GM18909 (cell line): Measurements from ENCODE around the gene FRAS1.
A peak's percentile ranks its signal among the peaks of the same experiment; 100 is the strongest.
"Not testable (repeated sequence)": the region's sequence is repeated elsewhere in the genome, so short reads cannot be mapped to it uniquely, and the experiment has no call there.

Experiments
- ATAC-seq: cut with Tn5 transposase; IDR thresholded peaks from one replicate; pipeline ENCODE4 v1.9.1; 2021; ENCODE audit warnings: mild to moderate bottlenecking; ENCODE audit not compliant: unreplicated experiment, poor library complexity

The FRAS1 gene

GRCh38 chr4:78527555-78527954, 470.4 kb downstream of the FRAS1 start:
- ATAC-seq, result no peak

DNA sequence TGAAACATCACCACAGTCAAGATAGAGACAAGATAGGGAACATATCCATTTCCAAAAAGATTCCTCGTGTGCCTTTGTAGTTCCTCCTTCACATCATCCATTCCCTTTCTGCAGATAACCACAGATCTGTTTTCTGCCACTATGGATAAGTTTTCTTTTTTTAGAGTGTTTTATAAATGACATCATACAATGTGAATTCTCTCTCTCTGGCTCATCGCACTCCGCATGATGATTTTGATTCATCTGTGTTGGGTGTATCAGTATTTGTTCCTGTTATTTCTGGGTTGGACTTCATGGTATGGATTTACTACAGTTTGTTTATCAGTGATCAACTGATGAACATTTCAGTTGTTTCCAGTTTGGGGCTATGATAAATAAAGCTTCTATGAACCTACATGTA, 471.2 kb downstream of the FRAS1 start:
- ATAC-seq, result no peak

GRCh38 chr4:78529569-78530209, 472.6 kb downstream of the FRAS1 start:
- ATAC-seq, result no peak

DNA sequence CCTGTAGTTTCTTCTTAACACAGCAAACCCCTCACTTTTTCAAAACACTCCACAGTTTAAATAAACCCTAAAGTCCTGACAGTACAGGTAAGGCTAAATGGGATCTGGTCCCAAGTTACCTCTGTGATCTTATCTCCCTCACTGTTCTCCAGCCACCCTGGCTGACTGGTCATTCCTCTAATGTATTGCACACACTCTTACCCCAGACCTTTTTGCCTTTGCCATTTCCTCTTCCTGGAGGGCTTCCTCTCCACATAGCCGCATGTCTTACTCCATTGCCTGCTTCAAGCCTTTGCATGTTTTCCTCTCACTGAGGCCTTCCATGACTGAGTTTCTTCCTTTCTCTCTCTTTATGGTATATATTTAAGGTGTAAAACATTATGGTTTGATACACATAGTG, 474.9 kb downstream of the FRAS1 start:
- no peak for ATAC-seq

DNA sequence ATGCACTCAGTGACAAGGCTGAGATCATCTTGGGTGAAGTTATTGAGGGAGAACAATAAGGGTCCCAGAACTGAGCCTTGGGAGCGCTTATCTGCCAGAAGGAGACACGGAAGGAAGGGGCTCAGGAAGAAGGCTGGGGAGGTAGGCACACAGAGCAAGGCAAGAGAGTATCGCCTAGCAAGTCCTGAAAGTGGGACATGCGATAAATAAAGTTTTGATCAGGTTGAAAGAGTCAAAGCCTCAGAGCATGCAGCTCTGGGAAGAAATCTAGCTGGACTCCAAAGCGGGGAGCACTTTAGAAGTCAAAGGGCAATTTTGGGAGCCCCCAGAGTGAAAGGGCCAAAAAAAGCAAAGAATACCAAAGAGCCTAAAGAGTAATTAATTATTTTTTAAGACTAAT, 476.7 kb downstream of the FRAS1 start:
- no peak for ATAC-seq

DNA sequence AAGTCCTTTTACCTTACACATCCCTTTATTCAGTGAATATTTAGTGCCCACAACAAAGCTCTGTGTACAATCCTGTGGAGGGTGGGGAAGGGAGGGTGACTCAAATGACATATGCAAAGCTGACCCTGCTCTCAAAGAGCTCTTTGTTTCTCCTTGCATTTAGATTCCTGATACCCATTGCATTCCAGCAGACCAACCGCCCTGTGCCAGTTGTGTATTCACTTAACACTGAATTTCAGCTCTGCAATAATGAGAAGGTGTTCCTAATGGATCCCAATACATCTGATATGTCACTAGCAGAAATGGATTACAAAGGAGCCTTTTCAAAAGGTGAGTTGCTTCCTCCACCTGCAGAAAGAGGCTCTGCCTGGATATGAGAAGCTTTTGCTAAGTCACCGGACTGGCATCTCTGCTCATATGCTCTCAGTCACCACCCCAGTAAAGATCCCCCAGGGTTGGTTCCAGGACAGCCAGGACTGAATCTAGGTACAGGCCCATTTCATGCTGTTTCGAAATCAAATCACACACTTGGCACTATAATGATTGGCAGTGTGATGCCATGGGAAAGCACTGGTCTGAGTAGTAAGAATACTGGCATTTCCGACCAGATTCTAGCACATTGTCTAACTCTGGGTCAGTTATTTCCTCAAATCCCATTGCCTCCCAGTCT, 477.3 kb downstream of the FRAS1 start:
- no peak for ATAC-seq

DNA sequence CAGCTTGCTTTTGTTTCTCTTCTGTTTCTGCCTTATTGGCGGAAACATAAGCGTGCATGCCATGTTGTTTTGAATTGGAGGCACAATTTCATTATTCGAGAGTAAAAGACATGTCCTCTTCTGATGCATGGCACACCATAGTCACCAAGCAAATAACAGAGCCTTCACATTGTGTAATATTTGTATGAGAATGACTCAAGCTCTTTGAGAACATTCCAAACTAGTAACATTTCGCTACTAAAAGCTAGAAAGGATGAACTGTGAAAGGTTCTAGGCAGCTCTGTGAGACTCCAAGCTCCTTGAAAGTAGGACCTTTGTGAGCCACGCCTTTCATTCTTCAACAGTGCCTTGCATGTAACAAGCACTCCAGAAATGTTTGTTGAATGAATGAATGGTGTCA, 485.2 kb downstream of the FRAS1 start:
- no peak for ATAC-seq

DNA sequence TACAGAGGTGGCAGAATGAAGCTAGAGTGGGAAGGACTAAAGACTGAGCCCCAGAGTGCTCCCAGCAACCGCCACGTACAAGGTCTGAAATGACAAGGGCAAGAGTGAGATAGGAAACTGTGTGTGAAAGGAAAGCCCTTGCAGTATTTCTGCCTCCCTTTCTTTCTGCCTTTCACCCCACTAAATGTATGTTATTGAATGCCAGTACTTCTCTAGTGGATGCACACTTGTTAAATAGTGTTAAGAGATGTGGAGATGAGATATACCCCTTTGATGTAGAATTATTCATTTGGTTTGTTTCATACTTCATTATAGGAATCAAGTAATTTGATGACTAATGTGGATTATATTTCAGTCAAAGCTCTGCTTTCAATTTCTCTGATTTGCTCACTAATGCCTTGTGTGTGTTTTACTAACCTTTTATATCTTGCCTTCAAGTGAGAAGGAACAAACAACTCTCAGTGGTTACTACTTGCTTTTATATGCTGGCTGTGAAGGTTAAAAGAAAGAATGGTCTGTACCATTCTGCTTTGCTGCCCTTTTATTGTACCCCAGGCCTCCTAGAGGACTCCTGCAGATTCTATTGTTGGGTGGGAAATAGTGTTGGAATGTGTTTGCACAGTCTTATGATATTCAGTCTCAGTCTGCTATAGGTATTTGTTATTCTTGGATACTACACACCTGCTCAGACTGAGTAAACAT, 486.5 kb downstream of the FRAS1 start:
- no peak for ATAC-seq

DNA sequence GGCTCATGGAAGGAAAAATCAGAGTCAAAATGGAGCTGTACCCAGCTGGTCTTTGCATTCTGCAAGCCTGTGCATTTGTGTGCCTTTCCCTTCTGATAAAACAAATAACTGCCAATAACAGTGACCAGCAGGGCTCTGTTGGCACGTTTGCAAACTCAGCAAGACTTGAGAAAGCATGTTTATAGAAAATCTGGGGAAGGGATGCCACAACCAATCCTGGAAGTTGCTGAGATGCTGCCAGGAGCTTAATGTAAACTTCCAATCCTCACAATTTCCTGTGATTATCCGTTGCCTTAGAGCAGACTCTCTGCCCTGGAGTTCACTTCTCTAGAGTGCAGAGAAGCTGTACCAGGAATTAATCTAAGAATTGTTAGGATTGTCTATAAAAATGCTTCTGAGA, 487.6 kb downstream of the FRAS1 start:
- no peak for ATAC-seq

DNA sequence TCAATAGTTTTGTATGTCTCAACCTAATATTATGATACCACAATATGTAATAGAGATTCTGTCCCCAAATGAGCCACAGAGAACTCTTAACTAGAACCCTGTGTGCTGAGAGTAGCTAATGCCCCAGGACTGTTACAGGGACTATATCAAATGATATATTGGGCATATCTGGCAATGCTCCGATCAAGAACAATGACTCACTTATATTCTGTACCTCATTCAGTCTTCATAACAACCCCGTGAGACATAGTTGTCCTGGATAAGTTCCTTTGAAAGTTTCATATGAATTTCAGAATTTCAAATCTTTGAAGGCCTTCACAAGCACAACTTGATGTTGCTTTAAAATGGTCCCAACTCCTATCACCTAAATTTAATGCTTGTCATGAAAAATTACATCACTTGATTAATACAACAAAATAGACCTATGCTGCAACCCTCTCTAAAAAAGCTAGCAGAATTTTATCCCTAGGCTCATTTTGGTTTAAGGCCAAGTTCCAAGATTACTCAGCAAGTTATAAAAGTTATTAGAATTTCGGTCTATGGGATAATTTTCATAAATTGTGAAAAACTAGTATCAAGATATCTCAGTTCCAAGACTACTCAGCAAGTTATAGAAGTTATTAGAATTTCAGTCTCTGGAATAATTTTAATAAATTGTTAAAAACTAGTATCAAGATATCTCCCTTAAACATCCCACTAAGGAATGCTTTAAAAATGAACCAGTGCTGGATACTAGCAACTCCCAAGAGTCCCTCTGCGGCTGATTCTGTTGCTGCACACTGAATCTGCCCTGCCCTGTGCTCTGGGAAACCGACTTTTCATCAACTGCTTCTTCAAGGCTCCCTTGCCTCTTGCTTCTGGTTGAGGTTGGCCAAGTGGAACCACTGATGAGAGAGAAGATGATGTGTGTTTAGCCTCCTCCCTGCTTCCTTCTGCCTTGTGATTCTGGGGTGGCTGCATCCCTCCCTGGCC, 488.4 kb downstream of the FRAS1 start:
- no peak for ATAC-seq

DNA sequence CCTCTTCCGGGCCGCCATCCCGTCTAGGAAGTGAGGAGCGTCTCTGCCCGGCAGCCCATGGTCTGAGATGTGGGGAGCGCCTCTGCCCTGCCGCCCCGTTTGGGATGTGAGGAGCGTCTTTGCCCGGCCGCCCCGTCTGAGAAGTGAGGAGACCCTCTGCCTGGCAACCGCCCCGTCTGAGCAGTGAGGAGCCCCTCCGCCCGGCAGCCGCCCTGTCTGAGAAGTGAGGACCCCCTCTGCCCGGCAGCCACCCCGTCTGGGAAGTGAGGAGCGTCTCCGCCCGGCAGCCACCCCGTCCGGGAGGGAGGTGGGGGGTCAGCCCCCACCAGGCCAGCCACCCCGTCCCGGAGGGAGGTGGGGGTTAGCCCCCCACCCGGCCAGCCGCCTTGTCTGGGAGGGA, 490.8 kb downstream of the FRAS1 start:
- ATAC-seq, result not testable (repeated sequence)

- not testable (repeated sequence) for ATAC-seq
These were observed 491.8 kb downstream of the FRAS1 start for GRCh38 chr4:78548889-78549288.

DNA sequence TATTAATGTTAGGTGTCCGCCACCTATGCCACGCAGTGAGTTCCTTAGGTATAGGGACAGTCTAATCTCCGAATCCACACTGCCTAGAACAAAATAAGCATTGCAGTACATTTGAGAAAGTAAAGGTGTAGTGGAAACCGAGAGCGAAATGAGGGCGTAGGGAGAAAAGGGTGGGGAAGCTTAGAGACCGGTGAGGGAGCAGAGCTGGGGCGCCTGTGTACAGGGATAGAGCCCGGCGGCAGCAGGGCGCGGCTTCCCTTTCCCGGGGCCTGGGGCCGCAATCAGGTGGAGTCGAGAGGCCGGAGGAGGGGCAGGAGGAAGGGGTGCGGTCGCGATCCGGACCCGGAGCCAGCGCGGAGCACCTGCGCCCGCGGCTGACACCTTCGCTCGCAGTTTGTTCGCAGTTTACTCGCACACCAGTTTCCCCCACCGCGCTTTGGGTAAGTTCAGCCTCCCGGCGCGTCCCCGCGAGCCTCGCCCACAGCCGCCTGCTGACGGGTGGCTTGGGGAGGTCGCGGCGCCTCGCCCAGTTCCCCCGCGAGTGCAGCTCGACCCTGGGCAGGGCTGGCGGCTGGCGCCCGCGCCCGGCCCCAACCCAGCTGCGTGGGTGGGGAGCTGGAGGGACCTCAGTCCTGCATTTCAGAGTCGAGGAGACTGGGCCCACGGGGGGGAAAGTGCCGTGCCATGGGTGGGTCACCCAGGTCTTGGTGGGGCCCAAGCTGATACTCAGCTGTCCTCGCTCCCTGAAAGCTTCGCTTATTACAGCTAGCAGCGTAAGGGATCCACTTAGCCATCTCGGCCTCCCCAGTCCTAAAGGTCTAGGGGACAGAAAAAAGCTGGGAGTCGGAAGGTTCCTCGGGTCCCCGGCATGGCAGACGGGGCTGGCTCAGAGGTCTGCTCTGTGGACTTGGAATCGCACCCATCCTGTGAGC, 494.6 kb downstream of the FRAS1 start, which contains the start of gene ANXA3:
ANXA3 (plus strand) TSS at position 351 of the 932 bp plus-strand sequence. CDS start 2,704 bp downstream, outside the sequence.
- peak; percentile 68 for ATAC-seq

DNA sequence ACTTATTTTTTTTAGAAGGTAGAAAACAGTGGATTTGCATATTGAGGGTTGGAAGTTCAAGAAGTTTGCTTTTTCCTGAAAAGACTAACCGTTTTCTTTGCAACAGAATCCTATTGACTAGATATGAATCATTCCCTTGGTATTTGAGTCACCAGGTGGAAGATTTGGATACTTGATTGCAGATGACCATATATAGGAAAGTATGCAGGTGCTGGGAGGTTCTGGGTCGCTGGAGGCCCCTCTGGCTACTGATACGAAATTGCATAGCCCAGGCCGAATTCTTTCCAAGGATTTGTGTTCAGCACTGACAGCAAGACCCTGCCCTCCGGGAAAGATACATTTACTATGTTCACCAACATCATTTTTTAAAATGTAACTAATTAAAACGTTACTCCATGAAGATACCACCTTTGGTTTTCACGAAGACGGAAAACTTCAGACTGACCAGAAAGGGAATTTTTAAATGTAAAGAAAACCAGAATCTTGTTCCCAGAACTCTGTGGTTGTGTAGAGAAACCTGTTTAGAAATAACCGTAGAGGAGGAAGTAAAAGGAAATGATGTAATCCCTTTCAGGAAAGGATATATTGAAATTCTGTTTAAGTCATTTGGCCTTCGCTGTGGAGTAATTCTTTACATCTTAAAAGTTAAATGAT, 495.4 kb downstream of the FRAS1 start:
- ATAC-seq, result no peak

DNA sequence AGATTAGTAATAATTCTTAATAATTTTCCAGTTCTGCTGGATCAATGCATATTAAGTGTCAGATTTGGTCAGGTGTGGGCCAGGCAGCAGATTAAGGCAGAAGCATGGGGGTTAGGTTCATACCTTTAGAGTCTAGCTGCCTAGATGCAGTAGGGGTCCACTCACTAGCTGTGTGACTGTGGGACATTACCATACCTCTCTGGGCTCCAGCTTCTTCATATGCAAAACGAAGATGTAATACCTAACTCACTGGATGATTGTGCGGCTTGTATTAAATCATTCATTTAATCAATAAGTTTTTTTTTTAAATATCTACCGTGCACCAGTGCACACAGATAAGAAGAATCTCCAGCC, 495.9 kb downstream of the FRAS1 start:
- ATAC-seq, result no peak

GRCh38 chr4:78553529-78554060, 496.5 kb downstream of the FRAS1 start:
- no peak for ATAC-seq

GRCh38 chr4:78556665-78557064, 499.5 kb downstream of the FRAS1 start:
- ATAC-seq, result no peak

GRCh38 chr4:78557841-78558240, 500.7 kb downstream of the FRAS1 start:
- no peak for ATAC-seq

- no peak for ATAC-seq
These were observed 501.3 kb downstream of the FRAS1 start for GRCh38 chr4:78558410-78558809.
